ENCODE measurements around the gene CORO2A. TPM values are rescaled to one million over a fixed set of nuclear protein-coding genes. Genes with fewer than 3 reads are reported as not detected.

CORO2A gene
- total and polyA plus RNA-seq, 2 of the 13 experiments (the other 11 are each of a cell fraction or from before 2014, with no cell fraction given), result 14.4 to 15.3 TPM

DNA sequence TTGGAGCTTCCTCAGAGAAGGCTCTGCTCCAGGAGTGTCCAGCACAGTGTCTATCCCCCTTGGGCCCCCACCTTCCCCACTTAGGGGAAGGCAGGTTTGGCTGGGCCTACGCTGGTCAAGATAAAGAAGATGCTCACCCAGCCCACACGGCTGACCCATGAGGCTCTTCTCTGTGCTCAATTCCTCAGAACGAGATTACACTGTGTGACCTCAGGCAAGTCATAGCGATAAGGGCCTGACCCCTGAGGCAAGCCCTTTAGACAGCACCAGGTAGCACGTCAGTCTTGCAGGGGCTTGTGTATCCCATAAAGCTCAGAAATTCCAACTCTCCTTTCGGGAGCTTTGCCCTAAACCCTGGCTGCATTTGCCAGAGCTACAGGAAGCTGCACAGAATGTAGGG, 32.6 kb downstream of the CORO2A start (continued):
- TF ChIP-seq THYN1 (CRISPR knock-in tag; IDR thresholded peaks at IDR 0.05; ENCODE audit: borderline replicate concordance, low read depth), result no peak
- TF ChIP-seq ZNF468 (CRISPR knock-in tag; IDR thresholded peaks at IDR 0.05), result no peak

DNA sequence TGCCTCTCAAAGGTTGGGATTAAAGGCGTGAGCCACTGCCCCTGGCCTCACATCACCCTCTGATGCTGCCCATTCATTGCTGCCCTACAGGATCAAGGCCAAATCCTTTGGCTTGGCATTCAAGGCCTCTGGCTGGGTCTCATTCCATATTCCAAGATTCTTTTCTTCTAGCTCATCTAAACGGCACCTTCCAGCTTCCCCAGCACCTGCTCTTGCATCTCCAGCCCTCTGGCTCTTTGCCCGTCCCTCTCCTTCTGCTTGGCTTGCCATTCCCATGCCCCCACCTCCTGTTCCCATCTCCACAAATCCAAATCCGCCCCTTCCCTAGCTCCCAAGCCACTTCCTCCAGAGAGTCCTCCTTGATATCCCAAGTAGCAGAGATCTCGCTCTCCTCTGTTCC, 33.1 kb downstream of the CORO2A start:
- no peak for DNase-seq (ENCODE audit: low spot score)
- Histone ChIP-seq H3K36me3 (replicated peaks in 1 of 2; ENCODE audit: control insufficient read depth in 1 of 2, insufficient read depth in 2 of 2, low read length in 2 of 2) (peaks cover 5 to 19% of the 10 kb centered on the region in 2 experiments; a peak in 4 of 5 replicates), H3K4me1 (ENCODE audit: insufficient read depth, low read length) (peaks cover 52% of the 10 kb centered on the region), H3K9me3 (ENCODE audit: low read length) (no peaks in the 10 kb centered on the region), H3K27ac (ENCODE audit: extremely low read length, insufficient read depth, low read length) (no peak overlapping the region), H4K20me1 (ENCODE audit: insufficient read depth, low read length) (no peaks in the 10 kb centered on the region), H3K27me3 (ENCODE audit: control insufficient read depth in 1 of 2, insufficient read depth in 2 of 2, low read length in 2 of 2) (no peaks in the 10 kb centered on the region), H3K4me3 (replicated peaks in 1 of 3; ENCODE audit: insufficient read depth in 1 of 3, low read depth in 2 of 3, low read length in 3 of 3) (no peak overlapping the region), H3K9ac (ENCODE audit: insufficient read depth, low read depth, low read length) (no peak overlapping the region), H2AFZ (ENCODE audit: low read length) (no peak overlapping the region), H3K79me2 (ENCODE audit: insufficient read depth, low read length) (peaks cover 9% of the 10 kb centered on the region), H3K4me2 (ENCODE audit: low read depth, low read length) (no peak overlapping the region)
- intact Hi-C loops (cut with micrococcal nuclease; ENCODE audit: unreplicated experiment), result no loop called here
- FAIRE-seq, result no peak
- 91% methylated on average over 5 of the region's 5 CpGs for WGBS (ENCODE audit: low lambda C conversion rate)
- POLR2A ChIA-PET, result interaction anchor here (1.9 kb wide), 2 partner anchors 32 to 40 kb away, joined by 5 to 7 read pairs; partner anchors contain the start of gene TRIM14
- no peak for TF ChIP-seq NFYB (CRISPR knock-in tag; IDR thresholded peaks at IDR 0.05)
- no peak for TF ChIP-seq CTCF (CRISPR knock-in tag; IDR thresholded peaks at IDR 0.05)
- ATAC-seq, result no peak
- CTCF ChIA-PET (ENCODE audit: low intra/inter-chr PET ratio, low total read pairs), result no interaction called here
- in situ Hi-C loops (cut with HindIII; ENCODE audit: extremely low pct_ligation_motif_present, low pct_unique_long_range_greater_than_20kb), result no loop called here
- BruUV-seq (replicated peaks), result no TSS peak

Measured in HepG2 (cell line).